ENCODE data around the gene ARPC4.

- TF ChIP-seq EP300 (IDR thresholded peaks at IDR 0.05; ENCODE audit: borderline replicate concordance), result no peak
- no peak for TF ChIP-seq CREB1 (IDR thresholded peaks at IDR 0.05; ENCODE audit: low read depth)
- TF ChIP-seq MAX (IDR thresholded peaks at IDR 0.05), result no peak
- TF ChIP-seq RAD21 (IDR thresholded peaks at IDR 0.05; ENCODE audit: low read depth), result no peak
Observed at GRCh38 chr3:9804996-9805395, 12.1 kb downstream of the ARPC4 start.

Measured in Ishikawa (cell line).